ENCODE results near the gene MERTK. TPM values are rescaled to one million over a fixed set of nuclear protein-coding genes. Genes with fewer than 3 reads are reported as not detected.

Gene MERTK
- total and polyA plus RNA-seq, 10 of the 15 experiments (the other 5 are each of a cell fraction or from before 2014, with no cell fraction given), result 0.13 to 30.6 (median 0.50) TPM

DNA sequence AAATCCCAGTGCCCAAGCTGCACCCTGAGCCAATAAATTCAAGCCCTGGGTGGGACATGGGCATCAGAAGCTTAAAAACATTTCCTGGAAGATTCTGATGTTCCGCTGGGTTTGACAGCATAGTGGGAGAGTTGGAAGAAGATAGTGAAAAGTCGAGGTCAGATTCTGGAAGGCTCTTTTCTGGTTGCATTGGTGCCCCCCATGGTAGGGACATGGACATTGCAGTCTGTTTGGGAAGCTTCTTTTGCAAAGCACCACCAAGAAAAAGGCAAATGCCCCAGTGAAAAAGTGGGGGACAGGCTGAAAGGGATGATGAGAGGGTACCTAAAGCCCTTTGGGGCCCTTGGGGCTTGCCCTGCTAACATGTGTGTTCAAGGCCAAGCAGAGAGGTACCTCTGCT lies 21.0 kb downstream of the MERTK start (continued):
- TF ChIP-seq, protein P1, sequence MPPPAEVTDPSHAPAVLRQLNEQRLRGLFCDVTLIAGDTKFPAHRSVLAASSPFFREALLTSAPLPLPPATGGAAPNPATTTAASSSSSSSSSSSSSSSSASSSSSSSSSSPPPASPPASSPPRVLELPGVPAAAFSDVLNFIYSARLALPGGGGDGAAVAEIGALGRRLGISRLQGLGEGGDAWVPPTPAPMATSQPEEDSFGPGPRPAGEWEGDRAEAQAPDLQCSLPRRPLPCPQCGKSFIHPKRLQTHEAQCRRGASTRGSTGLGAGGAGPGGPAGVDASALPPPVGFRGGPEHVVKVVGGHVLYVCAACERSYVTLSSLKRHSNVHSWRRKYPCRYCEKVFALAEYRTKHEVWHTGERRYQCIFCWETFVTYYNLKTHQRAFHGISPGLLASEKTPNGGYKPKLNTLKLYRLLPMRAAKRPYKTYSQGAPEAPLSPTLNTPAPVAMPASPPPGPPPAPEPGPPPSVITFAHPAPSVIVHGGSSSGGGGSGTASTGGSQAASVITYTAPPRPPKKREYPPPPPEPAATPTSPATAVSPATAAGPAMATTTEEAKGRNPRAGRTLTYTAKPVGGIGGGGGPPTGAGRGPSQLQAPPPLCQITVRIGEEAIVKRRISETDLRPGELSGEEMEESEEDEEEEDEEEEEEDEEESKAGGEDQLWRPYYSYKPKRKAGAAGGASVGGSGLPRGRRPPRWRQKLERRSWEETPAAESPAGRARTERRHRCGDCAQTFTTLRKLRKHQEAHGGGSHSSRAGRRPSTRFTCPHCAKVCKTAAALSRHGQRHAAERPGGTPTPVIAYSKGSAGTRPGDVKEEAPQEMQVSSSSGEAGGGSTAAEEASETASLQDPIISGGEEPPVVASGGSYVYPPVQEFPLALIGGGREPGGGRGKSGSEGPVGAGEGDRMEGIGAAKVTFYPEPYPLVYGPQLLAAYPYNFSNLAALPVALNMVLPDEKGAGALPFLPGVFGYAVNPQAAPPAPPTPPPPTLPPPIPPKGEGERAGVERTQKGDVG (CRISPR knock-in tag; IDR thresholded peaks at IDR 0.05), result no peak
- TF ChIP-seq HCFC1 (IDR thresholded peaks at IDR 0.05; ENCODE audit: low read length) (no peak), ZNF217 (IDR thresholded peaks at IDR 0.05) (no peak)

DNA sequence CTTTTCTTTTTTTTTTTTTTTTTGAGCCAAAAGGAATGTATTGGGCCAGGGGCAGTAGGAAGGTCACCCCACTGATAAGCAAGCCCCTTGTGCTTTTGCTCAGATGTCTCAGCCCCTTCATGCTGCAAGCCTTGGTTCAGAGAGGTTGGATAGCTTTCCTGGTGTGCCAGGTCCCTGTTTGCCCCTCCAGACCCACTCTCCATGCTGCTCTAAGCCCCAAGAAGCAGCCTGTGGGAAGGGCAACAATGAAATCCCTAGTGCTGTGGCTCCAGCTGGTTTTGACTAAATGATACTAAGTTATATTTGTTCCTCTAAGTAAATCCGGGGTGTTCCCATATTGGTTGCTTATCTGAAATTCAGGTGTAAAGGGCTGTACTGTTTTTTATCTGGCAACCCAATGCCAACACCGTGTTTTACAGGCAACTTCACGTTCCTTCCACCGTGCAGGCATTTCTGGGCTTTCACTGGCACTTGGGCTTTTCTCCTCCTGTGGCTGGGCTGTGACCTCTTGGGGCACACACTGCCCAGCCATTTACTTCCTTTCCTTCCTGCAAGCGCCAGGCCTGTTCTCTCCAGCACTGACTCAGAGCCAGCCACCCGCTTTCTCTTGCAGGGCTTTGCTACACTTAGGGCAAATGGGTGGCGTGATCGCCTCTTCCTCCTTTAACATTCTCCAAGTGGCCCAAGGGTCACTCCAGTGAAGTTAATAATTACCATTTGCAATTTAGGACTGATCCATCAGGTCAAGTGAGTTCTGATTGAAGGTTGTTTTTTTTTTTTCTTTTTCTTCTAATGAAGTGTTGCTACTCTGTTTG lies 21.6 kb downstream of the MERTK start:
- no TSS peak for BruUV-seq (replicated peaks)
- Histone ChIP-seq H3K79me2 (ENCODE audit: control insufficient read depth, insufficient read depth, low read length) (no peaks in the 10 kb centered on the region), H3K27ac (ENCODE audit: control insufficient read depth, insufficient read depth) (no peak overlapping the region), H2AFZ (ENCODE audit: control insufficient read depth, low read depth, low read length) (no peak overlapping the region), H3K9me3 (replicated peaks; ENCODE audit: control insufficient read depth, insufficient read depth, low read length) (no peaks in the 10 kb centered on the region), H3K36me3 (ENCODE audit: control insufficient read depth in 2 of 2, insufficient read depth in 2 of 2, low read length in 1 of 2) (no peaks in the 10 kb centered on the region), H3K4me2 (ENCODE audit: control insufficient read depth, insufficient read depth) (no peak overlapping the region), H3K4me3 (no peak overlapping the region), H3K9ac (ENCODE audit: control insufficient read depth, insufficient read depth, low read length) (no peak overlapping the region), H4K20me1 (ENCODE audit: control insufficient read depth, insufficient read depth) (no peaks in the 10 kb centered on the region), H3K27me3 (replicated peaks in 1 of 2; ENCODE audit: control insufficient read depth in 2 of 2, insufficient read depth in 2 of 2, low read length in 1 of 2) (no peaks in the 10 kb centered on the region; a peak in 1 of 4 replicates), H3K4me1 (ENCODE audit: control insufficient read depth, insufficient read depth, low read length) (no peaks in the 10 kb centered on the region)
- FAIRE-seq, result no peak
- WGBS (ENCODE audit: insufficient coverage, insufficient replicate concordance, low lambda C conversion rate, missing lambda C conversion rate), result 72% methylated on average over 8 of the region's 8 CpGs
- ATAC-seq, result 0 out of 3 replicates have a peak, but pooled peaks have one; percentile 25
- ChIA-PET CTCF (interaction anchor here (0.7 to 3.3 kb wide), 9 partner anchors 10 to 155 kb away, joined by 3 to 33 read pairs (median 4); partner anchors contain the start of gene MERTK), RAD21 (ENCODE audit: unreplicated experiment) (interaction anchor here (0.6 to 2.0 kb wide), 5 partner anchors 16 to 106 kb away, joined by 3 to 9 read pairs (median 5); no protein-coding TSS in a partner anchor), SMC1A (ENCODE audit: uncharacterized antibody, unreplicated experiment) (interaction anchor here (0.6 to 2.3 kb wide), 5 partner anchors 8 to 82 kb away, joined by 3 to 7 read pairs (median 5); no protein-coding TSS in a partner anchor), POLR2A (interaction anchor here (0.7 kb wide), 1 partner anchor 13 kb away, joined by 3 read pairs; no protein-coding TSS in a partner anchor)
- intact Hi-C loops (cut with micrococcal nuclease; ENCODE audit: unreplicated experiment) (no loop called here), in situ Hi-C loops (cut with MboI) (no loop called here)
- DNase-seq (ENCODE audit: low read depth, low spot score), result no peak
- TF ChIP-seq, protein P2, sequence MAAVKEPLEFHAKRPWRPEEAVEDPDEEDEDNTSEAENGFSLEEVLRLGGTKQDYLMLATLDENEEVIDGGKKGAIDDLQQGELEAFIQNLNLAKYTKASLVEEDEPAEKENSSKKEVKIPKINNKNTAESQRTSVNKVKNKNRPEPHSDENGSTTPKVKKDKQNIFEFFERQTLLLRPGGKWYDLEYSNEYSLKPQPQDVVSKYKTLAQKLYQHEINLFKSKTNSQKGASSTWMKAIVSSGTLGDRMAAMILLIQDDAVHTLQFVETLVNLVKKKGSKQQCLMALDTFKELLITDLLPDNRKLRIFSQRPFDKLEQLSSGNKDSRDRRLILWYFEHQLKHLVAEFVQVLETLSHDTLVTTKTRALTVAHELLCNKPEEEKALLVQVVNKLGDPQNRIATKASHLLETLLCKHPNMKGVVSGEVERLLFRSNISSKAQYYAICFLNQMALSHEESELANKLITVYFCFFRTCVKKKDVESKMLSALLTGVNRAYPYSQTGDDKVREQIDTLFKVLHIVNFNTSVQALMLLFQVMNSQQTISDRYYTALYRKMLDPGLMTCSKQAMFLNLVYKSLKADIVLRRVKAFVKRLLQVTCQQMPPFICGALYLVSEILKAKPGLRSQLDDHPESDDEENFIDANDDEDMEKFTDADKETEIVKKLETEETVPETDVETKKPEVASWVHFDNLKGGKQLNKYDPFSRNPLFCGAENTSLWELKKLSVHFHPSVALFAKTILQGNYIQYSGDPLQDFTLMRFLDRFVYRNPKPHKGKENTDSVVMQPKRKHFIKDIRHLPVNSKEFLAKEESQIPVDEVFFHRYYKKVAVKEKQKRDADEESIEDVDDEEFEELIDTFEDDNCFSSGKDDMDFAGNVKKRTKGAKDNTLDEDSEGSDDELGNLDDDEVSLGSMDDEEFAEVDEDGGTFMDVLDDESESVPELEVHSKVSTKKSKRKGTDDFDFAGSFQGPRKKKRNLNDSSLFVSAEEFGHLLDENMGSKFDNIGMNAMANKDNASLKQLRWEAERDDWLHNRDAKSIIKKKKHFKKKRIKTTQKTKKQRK (IDR thresholded peaks at IDR 0.05; ENCODE audit: low read depth, low read length), result no peak
- TF ChIP-seq, protein P3, sequence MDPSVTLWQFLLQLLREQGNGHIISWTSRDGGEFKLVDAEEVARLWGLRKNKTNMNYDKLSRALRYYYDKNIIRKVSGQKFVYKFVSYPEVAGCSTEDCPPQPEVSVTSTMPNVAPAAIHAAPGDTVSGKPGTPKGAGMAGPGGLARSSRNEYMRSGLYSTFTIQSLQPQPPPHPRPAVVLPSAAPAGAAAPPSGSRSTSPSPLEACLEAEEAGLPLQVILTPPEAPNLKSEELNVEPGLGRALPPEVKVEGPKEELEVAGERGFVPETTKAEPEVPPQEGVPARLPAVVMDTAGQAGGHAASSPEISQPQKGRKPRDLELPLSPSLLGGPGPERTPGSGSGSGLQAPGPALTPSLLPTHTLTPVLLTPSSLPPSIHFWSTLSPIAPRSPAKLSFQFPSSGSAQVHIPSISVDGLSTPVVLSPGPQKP (IDR thresholded peaks at IDR 0.05; ENCODE audit: low read depth, low read length), result no peak
- TF ChIP-seq MEF2A (IDR thresholded peaks at IDR 0.05; ENCODE audit: insufficient read depth, low read depth, low read length), result no peak
- TF ChIP-seq, protein P4, sequence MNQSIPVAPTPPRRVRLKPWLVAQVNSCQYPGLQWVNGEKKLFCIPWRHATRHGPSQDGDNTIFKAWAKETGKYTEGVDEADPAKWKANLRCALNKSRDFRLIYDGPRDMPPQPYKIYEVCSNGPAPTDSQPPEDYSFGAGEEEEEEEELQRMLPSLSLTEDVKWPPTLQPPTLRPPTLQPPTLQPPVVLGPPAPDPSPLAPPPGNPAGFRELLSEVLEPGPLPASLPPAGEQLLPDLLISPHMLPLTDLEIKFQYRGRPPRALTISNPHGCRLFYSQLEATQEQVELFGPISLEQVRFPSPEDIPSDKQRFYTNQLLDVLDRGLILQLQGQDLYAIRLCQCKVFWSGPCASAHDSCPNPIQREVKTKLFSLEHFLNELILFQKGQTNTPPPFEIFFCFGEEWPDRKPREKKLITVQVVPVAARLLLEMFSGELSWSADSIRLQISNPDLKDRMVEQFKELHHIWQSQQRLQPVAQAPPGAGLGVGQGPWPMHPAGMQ (IDR thresholded peaks at IDR 0.05; ENCODE audit: borderline replicate concordance), result no peak
- no peak for TF ChIP-seq BCL11A (IDR thresholded peaks at IDR 0.05; ENCODE audit: low read depth, low read length)
- no peak for TF ChIP-seq RELA (IDR thresholded peaks at IDR 0.05; ENCODE audit: borderline replicate concordance, partially characterized antibody)
- no peak for TF ChIP-seq EED (IDR thresholded peaks at IDR 0.05; ENCODE audit: low read depth)

Measured in GM12878 (cell line).